SU-DHL-6 (cell line): ENCODE data around the gene DCAF12.

ENCODE experiments used
- H2AFZ ChIP-seq: fragments of 200-600 bp; sonication (generic); 2 replicates; pipeline ENCODE4 v1.6.1; 2014; ENCODE audit warnings: low read depth, mild to moderate bottlenecking, moderate library complexity, mixed read lengths, antibody characterized with exemption, low read length; ENCODE audit not compliant: severe bottlenecking
- H3F3A ChIP-seq: fragments of 200-600 bp; shearing (Covaris generic); 2 replicates; pipeline ENCODE4 v1.6.0; 2016; ENCODE audit warnings: antibody characterized with exemption, mild to moderate bottlenecking; ENCODE audit not compliant: insufficient read depth
- H3K27ac ChIP-seq: fragments of 200-600 bp; sonication (generic); 2 replicates; pipeline ENCODE4 v1.5.1; 2016; ENCODE audit warnings: low read depth, mild to moderate bottlenecking, low read length, moderate library complexity, mixed read lengths
- H3K27me3 ChIP-seq: fragments of 200-600 bp; sonication (generic), shearing (Covaris generic); 2 replicates; pipeline ENCODE4 v1.6.0; 2014; ENCODE audit warnings: mild to moderate bottlenecking, low read length
- H3K36me3 ChIP-seq: fragments of 200-600 bp; sonication (generic); 2 replicates; pipeline ENCODE4 v1.6.1; 2014; ENCODE audit warnings: mild to moderate bottlenecking, low read length, mixed read lengths
- H3K4me2 ChIP-seq: fragments of 300-600, 200-600 bp; shearing (Covaris generic), sonication (generic); 2 replicates; pipeline ENCODE4 v1.6.0; 2014; ENCODE audit warnings: low read length, low read depth, mild to moderate bottlenecking; ENCODE audit not compliant: poor library complexity, severe bottlenecking
- H3K4me3 ChIP-seq: fragments of 200-600 bp; sonication (generic); 2 replicates; pipeline ENCODE4 v1.5.1; 2014; ENCODE audit warnings: antibody characterized with exemption, low read length, mild to moderate bottlenecking, mixed read lengths; ENCODE audit not compliant: insufficient read depth, poor library complexity, severe bottlenecking
- H3K79me2 ChIP-seq: fragments of 200-600 bp; sonication (generic); 2 replicates; pipeline ENCODE4 v1.6.1; 2014; ENCODE audit warnings: mild to moderate bottlenecking, low read length, moderate library complexity; ENCODE audit not compliant: insufficient read depth
- H3K9ac ChIP-seq: fragments of 200-600 bp; sonication (generic); 2 replicates; pipeline ENCODE4 v1.7.0; 2014; ENCODE audit warnings: mild to moderate bottlenecking, low read length
- H3K9me2 ChIP-seq: fragments of 200-600 bp; sonication (generic); replicated peaks from 2 replicates; pipeline ENCODE4 v1.6.1; 2014; ENCODE audit warnings: low read length; ENCODE audit not compliant: insufficient read depth
- H3K9me3 ChIP-seq: fragments of 200-600 bp; sonication (generic); 2 replicates; pipeline ENCODE4 v1.6.1; 2014; ENCODE audit warnings: low read length, mixed read lengths; ENCODE audit not compliant: insufficient read depth
- H4K20me1 ChIP-seq: fragments of 200-600 bp; sonication (generic); 2 replicates; pipeline ENCODE4 v1.6.1; 2014; ENCODE audit warnings: low read depth, mild to moderate bottlenecking, antibody characterized with exemption, low read length, moderate library complexity, mixed read lengths
- EZH2phosphoT487 ChIP-seq: fragments of 200-600 bp; sonication (generic), shearing (Covaris generic); conservative IDR thresholded peaks from 2 replicates; pipeline ENCODE4 v1.6.1; 2018; ENCODE audit warnings: mild to moderate bottlenecking, antibody characterized with exemption, low read length, moderate library complexity, mixed read lengths
- TF ChIP-seq, protein P1 (sequence below): fragments of 200-600 bp; sonication (generic); IDR thresholded peaks from one replicate; pipeline ENCODE4 v1.5.1; 2017; ENCODE audit warnings: antibody characterized with exemption, mild to moderate bottlenecking, low read length, moderate library complexity; ENCODE audit not compliant: insufficient read depth, poor library complexity, severe bottlenecking

DCAF12 gene

DNA sequence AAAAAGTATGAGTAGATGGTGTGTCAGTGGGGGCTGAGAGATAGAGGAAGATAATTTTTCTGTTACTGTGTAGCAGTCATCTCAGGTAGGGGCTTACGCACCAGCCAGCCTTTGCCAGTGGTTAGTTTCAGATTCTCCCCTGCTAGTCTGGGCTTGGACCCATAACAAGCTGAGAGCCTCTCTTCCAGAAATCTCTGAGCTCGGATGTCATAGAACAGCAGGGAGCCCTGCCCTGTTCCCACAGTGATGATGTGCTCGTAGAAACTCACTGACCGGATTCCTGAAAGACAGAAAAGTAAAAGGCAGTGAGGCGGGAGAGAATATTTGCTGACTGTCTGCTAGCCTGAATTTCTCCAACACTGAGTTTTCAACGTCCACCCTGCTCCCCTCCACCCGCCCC lies 37.2 kb downstream of the DCAF12 start:
- H3K4me3 ChIP-seq = no peak overlapping the region
- H3K9ac ChIP-seq = no peak overlapping the region
- H3F3A ChIP-seq = peaks cover 6% of the 10 kb centered on the region; the same call in 1 of the 2 replicates
- H3K4me2 ChIP-seq = no peak overlapping the region
- H3K27ac ChIP-seq = no peak overlapping the region
- H2AFZ ChIP-seq = no peak overlapping the region
- H3K9me2 ChIP-seq = no peaks in the 10 kb centered on the region
- TF ChIP-seq EZH2phosphoT487 = no peak
- TF ChIP-seq, protein P1, sequence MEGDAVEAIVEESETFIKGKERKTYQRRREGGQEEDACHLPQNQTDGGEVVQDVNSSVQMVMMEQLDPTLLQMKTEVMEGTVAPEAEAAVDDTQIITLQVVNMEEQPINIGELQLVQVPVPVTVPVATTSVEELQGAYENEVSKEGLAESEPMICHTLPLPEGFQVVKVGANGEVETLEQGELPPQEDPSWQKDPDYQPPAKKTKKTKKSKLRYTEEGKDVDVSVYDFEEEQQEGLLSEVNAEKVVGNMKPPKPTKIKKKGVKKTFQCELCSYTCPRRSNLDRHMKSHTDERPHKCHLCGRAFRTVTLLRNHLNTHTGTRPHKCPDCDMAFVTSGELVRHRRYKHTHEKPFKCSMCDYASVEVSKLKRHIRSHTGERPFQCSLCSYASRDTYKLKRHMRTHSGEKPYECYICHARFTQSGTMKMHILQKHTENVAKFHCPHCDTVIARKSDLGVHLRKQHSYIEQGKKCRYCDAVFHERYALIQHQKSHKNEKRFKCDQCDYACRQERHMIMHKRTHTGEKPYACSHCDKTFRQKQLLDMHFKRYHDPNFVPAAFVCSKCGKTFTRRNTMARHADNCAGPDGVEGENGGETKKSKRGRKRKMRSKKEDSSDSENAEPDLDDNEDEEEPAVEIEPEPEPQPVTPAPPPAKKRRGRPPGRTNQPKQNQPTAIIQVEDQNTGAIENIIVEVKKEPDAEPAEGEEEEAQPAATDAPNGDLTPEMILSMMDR = no peak
- H4K20me1 ChIP-seq = no peaks in the 10 kb centered on the region
- H3K27me3 ChIP-seq = no peaks in the 10 kb centered on the region
- no peaks in the 10 kb centered on the region for H3K79me2 ChIP-seq
- H3K9me3 ChIP-seq = no peaks in the 10 kb centered on the region
- peaks cover 20% of the 10 kb centered on the region for H3K36me3 ChIP-seq

DNA sequence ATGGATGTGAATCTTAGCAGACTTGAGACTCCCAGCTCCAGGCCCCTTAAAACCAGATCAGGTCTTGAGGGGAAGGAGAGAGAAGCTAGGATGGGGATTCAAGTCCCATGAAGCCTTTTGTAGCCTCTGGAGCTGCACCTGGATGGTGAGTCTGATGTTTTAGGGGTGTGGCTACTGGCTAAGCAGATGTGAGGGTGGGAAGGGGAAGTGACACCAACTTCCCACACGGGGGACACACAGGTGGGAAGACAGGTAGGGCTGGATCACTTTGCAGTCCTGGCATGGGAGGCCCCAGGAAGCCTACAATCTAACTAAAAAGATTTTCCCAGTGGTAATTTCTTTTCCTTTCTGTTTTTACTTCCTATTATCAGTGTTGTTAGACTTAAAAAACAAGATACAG lies 39.1 kb downstream of the DCAF12 start:
- no peak overlapping the region for H3K27ac ChIP-seq
- peaks cover 20% of the 10 kb centered on the region for H3K36me3 ChIP-seq
- no peak overlapping the region for H3K4me3 ChIP-seq
- no peaks in the 10 kb centered on the region for H3K79me2 ChIP-seq
- H2AFZ ChIP-seq = no peak overlapping the region
- TF ChIP-seq EZH2phosphoT487 = no peak
- TF ChIP-seq, protein P1 = no peak
- no peak overlapping the region for H3K9ac ChIP-seq
- H3K9me3 ChIP-seq = no peaks in the 10 kb centered on the region
- no peaks in the 10 kb centered on the region for H3K27me3 ChIP-seq
- peaks cover 6% of the 10 kb centered on the region; the same call in 1 of the 2 replicates for H3F3A ChIP-seq
- no peaks in the 10 kb centered on the region for H3K9me2 ChIP-seq
- no peak overlapping the region for H3K4me2 ChIP-seq
- no peaks in the 10 kb centered on the region for H4K20me1 ChIP-seq

DNA sequence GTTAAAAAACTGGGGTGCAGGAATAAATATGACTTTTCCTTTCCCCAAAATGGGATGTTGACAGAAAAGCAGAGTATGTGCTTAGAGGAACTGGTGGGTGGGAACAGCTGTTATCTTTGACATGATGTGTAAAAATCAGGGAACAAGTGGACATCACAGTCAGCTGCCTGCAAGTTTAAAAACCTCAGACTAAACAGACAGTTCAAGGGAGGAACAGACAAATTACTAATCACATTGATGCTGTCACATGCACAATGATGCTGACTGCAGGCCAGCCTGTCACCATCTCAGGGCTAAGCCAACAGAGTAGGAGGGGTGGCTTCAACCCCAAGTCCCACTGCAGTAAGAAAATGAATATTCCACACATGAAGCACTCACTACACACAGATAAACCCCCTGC lies 39.6 kb downstream of the DCAF12 start:
- H3K27me3 ChIP-seq = no peaks in the 10 kb centered on the region
- H3K9me3 ChIP-seq = no peaks in the 10 kb centered on the region
- H2AFZ ChIP-seq = no peak overlapping the region
- peaks cover 20% of the 10 kb centered on the region for H3K36me3 ChIP-seq
- H4K20me1 ChIP-seq = no peaks in the 10 kb centered on the region
- no peaks in the 10 kb centered on the region for H3K9me2 ChIP-seq
- no peaks in the 10 kb centered on the region for H3K79me2 ChIP-seq
- no peak for TF ChIP-seq EZH2phosphoT487
- TF ChIP-seq, protein P1 = no peak
- no peak overlapping the region for H3K9ac ChIP-seq
- H3K4me3 ChIP-seq = no peak overlapping the region
- H3F3A ChIP-seq = peaks cover 6% of the 10 kb centered on the region; the same call in 1 of the 2 replicates
- no peak overlapping the region for H3K27ac ChIP-seq
- no peak overlapping the region for H3K4me2 ChIP-seq
